Activated T-cell treated with anti-CD3 and anti-CD28 coated beads for 1 hour (primary cell): ENCODE measurements around the gene PCCA.
"Not testable (repeated sequence)": the region's sequence is repeated elsewhere in the genome, so short reads cannot be mapped to it uniquely, and the experiment has no call there.

Experiments
- DNase-seq: peaks from one replicate; pipeline ENCODE4 v3.0.0-alpha.2; 2020; ENCODE audit warnings: low read depth

Gene PCCA

GRCh38 chr13:100362371-100362770 lies 273.5 kb downstream of the PCCA start:
- DNase-seq: no peak

GRCh38 chr13:100362781-100363180 lies 273.9 kb downstream of the PCCA start:
- no peak for DNase-seq

GRCh38 chr13:100363285-100363711 lies 274.4 kb downstream of the PCCA start:
- no peak for DNase-seq

GRCh38 chr13:100363874-100364273 lies 275.0 kb downstream of the PCCA start:
- DNase-seq: no peak

- no peak for DNase-seq
Measured at GRCh38 chr13:100364591-100364990, 275.7 kb downstream of the PCCA start.

- no peak for DNase-seq
Measured at GRCh38 chr13:100365680-100366079, 276.8 kb downstream of the PCCA start.

GRCh38 chr13:100378533-100378932 lies 289.6 kb downstream of the PCCA start:
- DNase-seq: no peak

- no peak for DNase-seq
Measured at GRCh38 chr13:100381595-100382224, 292.8 kb downstream of the PCCA start.

GRCh38 chr13:100382785-100383184 lies 293.9 kb downstream of the PCCA start:
- DNase-seq: no peak

GRCh38 chr13:100387416-100387815 lies 298.5 kb downstream of the PCCA start:
- no peak for DNase-seq

- not testable (repeated sequence) for DNase-seq
Measured at GRCh38 chr13:100388150-100388549, 299.3 kb downstream of the PCCA start.

- DNase-seq: no peak
Measured at GRCh38 chr13:100388923-100389322, 300.0 kb downstream of the PCCA start.

GRCh38 chr13:100389617-100390016 lies 300.7 kb downstream of the PCCA start:
- no peak for DNase-seq

- DNase-seq: peak; percentile 33
Measured at GRCh38 chr13:100392709-100393630, 304.1 kb downstream of the PCCA start.

GRCh38 chr13:100394005-100394695 lies 305.3 kb downstream of the PCCA start:
- no peak for DNase-seq

GRCh38 chr13:100395698-100396373 lies 306.9 kb downstream of the PCCA start:
- DNase-seq: no peak

GRCh38 chr13:100396776-100397175 lies 307.9 kb downstream of the PCCA start:
- DNase-seq: no peak

GRCh38 chr13:100397627-100398026 lies 308.7 kb downstream of the PCCA start:
- no peak for DNase-seq

GRCh38 chr13:100398360-100398759 lies 309.5 kb downstream of the PCCA start:
- no peak for DNase-seq

GRCh38 chr13:100399455-100399854 lies 310.6 kb downstream of the PCCA start:
- DNase-seq: no peak

- no peak for DNase-seq
Measured at GRCh38 chr13:100403675-100404074, 314.8 kb downstream of the PCCA start.

GRCh38 chr13:100409132-100409531 lies 320.2 kb downstream of the PCCA start:
- DNase-seq: no peak
